Measurements from ENCODE around the gene DTNBP1.

The DTNBP1 gene

DNA sequence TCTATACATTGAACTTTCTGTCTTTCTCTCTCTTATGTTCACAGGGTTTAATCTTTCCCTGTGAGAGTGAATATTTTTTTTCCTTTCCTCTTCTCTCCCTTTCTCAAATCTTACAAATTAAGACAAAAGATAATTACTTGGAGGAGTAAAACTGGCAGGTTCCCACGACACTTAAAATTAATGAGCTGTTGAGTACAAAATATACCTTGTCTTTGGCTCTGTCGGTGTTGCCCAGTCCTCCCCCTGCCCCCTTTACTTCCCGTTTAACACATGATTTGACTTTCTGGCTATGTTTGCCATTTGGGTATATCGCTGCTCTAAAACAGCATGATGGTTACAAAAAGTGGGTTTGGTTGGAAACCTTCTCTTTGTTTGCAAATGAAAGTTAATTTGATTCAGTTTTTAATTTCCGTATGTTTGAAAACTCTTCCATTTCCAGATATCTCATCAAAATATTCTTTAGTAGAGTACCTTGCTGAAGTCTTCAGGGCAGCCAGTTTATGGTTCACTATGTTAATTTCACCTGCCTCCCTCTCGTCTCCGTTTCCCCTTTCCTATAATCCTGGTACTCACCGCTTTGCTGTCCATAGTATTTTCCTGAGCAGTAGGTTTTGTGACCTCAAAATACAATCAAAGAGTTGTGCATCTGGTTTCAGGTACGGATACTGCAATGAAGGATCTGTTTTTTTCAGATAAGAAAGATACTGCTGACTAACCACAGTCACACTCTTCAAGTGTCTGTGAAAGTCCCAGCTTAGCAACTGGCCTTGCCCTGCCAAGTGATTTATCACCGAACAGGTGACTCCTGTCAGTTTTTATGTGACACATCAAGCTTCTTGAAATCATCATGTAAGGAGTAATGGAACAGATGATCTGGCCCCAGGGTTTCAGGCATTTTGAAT, 181.2 kb downstream of the DTNBP1 start:
- DNase-seq (ENCODE audit: low spot score) = no peak

DNA sequence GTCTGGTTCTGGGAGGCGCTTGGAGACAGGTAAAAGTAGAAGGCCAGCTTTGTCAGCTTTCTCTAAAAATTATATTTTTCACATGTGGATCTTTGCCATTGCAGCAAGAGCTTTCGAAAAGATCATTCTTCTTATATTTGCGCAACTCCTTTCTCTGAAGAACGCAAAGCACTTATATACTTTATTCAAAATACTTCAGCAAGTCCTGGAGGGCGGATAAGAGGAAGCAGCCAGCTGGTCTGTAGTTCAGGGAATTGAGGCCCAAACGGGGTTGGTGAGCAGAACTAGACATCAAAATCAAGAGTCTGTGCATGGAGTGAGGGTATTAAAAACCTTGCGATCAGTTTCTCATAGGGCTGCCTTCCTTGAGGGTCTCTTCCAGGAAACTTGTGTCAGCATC, 182.3 kb downstream of the DTNBP1 start:
- DNase-seq (ENCODE audit: low spot score) = no peak

DNA sequence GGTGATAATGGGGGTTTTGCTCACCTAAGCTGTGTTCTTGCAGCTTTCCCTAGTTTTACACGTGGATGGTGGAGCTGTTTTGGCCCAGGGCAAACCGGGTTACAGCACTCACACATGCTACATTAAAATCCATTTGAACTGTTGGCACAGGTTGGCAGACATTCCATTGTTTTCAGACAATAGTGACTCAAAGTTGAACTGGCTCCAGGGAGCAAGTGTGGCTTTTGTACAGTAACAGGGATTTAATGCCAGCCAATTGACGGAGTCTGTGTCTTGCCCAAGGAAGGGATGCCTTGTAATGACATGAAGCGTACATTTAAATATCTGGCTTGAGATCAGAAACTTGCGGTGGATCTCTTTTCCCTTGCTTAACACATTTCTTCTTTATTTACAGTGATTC, 183.1 kb downstream of the DTNBP1 start:
- no peak for DNase-seq (ENCODE audit: low spot score)

DNA sequence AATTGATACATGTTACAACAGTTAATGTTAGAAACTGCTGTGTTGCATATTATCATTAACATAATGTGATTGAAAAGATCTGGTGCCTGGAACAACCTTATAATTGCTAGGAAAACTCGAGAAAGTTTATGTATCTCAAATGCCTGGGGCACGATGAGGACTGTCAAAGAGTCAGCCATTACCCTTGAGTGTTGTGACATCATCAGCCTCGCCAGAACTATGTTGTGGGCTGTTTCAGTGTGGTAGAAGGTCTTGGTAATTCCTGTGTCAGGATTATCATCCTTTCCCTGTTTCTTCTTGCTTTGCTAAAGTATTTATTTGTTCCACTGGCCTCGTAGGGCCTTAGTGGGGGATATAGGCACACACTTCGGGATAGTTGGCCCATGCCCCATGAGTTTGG, 185.1 kb downstream of the DTNBP1 start:
- DNase-seq (ENCODE audit: low spot score) = no peak

DNA sequence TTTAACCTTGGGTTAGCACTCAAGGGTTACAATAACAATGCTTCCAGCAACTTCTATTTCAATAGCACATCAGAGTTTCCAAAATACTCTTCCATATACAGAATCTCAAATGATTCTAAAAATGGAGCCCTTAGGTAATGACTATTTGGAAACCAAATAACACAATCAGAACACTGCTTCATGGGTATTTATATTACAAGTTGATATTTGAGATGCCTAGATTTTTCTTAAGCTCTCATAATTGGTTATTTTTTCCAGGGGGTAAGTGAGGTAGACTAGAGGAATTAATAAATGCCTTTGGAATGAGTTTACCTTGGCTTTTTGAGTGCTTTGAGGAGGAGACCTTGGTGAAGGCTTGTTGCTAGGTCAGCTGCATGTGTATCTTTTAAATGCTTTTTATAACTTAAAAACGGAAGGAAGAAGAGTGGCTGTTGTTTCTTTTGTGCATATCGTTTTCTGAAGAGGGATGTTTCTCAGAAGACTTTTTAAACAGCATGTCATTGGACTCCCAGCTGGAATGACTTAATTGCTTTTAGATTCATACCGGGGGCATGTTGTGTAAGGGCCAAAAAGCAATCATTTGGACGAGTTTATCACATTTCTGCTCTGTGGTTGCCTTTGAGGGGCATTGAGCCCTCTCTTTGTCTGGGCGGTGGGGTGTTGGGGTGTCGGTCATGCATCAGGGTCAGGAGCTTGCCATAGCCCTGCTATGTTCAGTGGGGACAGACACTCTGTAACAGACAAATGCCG, 186.0 kb downstream of the DTNBP1 start:
- DNase-seq (ENCODE audit: low spot score) = no peak

DNA sequence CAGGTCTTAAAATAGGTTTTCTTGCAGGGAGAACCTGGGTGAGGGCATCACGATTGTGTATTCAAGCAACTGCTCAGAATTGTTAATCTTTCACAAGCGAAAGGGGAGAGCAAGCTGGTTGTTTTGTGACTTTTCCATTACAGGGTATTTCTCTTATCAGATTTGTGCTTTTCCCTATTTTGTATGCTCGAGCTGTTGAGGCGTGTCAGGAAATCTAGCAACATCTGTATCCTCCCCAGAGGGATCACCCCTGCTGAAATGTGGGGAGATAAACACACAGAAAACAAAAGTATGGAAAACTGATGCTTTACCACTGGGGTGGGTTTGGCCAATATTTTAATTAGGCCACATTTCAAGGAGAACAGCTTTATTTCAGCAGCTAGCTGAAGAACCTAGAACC, 187.0 kb downstream of the DTNBP1 start:
- no peak for DNase-seq (ENCODE audit: low spot score)

DNA sequence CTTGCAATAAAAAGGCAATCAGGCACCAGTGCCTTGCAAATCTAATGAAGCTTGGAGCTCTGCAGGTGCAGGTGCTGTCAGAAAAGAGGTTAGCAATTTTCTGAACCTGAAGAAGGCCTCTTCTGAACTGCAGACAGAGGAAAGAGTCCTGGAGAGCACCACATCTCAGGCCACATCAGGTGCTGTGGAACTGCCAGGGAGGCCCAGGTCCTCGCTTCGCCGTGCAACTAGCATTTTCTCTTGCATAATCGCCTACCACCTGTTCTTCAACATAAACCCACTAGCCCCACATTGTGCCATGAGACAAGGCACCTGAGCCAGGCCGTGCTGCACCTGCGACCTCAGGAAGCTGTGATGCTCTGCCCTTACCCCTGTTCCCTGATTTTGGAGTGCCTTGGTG, 187.6 kb downstream of the DTNBP1 start:
- DNase-seq (ENCODE audit: low spot score) = no peak

DNA sequence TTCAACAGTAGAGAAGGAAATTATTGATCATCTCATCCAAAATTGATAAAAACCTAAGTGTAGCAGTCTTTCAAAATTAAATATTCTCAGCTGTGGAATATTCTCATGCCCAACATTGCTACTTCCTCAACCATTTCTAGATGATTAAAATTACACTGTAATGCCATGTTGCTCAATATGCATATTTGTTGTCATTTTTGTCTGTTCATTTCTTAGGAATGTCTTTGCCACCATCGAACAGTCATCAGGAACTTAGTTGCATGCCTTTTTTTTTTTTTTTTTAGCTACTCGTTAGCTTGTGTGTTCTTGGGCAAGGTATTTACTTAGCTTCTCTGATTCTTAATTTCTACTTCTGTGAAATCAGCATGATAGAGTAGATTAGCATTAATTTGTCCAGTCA, 188.6 kb downstream of the DTNBP1 start:
- DNase-seq (ENCODE audit: low spot score) = no peak

DNA sequence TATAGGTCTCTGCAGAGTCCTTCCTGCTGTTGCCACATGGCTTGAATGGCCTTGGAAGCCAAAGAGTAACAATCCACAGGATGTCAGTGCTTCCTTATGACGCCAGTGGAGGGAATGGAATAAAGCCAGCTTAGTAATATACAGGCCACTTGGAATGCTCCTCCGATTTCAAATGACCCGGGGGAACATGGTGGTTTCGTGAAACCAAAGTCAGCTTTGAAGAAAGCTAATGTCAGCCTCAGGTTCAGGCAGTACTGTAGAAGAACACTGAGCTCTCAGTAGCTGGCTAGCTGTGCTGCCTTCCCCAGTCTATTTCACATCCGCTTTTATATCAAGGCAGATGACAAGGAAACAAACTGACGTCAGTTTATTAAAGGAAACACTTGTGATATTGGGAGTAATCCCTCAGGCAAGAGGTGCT, 189.1 kb downstream of the DTNBP1 start:
- no peak for DNase-seq (ENCODE audit: low spot score)

DNA sequence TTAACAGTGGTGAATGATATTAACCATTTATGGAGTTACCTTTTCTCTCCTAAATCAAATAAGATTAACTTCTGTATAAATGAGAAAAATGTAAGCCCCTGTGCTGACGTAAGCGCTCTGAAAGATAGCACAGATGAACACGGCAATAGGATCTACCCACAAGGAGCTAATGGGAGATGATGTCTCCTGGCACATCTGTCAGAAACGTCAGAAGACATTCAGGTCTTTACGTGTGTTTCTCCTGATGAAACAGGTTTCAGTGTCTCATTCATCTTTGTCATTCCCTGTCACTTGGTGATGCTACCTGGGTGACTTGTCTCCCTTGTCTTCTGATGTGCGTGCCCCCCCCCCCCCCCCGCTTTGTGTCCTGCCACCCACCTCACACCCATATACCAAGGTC, 189.7 kb downstream of the DTNBP1 start:
- no peak for DNase-seq (ENCODE audit: low spot score)

Measured in HuH-7 (cell line).